PC-3 (cell line): Measurements from ENCODE around the gene ANKRD2. TPM values are rescaled to one million over a fixed set of nuclear protein-coding genes. Genes with fewer than 3 reads are reported as not detected.
"Not testable (repeated sequence)": the region's sequence is repeated elsewhere in the genome, so short reads cannot be mapped to it uniquely, and the experiment has no call there.

Experiments used
- ATAC-seq: fragments of 200-7000 bp; cut with Tn5 transposase; 2 replicates; pipeline ENCODE4 v1.9.1; 2020; ENCODE audit warnings: mild to moderate bottlenecking, moderate library complexity
- BruUV-seq: library from RNA; stranded (reverse); fragments of 400-500 nt; replicated peaks from 2 replicates; lab custom pipeline; 2021; lab: Mats Ljungman, UMichigan
- CTCF ChIA-PET: fragments of 300-600 bp; sonication (Branson Sonifier 250); formaldehyde crosslinking; loops from one replicate; lab custom pipeline; 2022; ENCODE audit warnings: antibody characterized with exemption; lab: Charles Lee
- POLR2A ChIA-PET: fragments of 300-600 bp; sonication (Branson Sonifier 250); formaldehyde crosslinking; loops from one replicate; lab custom pipeline; 2022; ENCODE audit warnings: antibody characterized with exemption; ENCODE audit not compliant: unreplicated experiment; lab: Charles Lee
- DNase-seq: peaks from one replicate; pipeline ENCODE4 v3.0.0-alpha.2; 2015
- H2AFZ ChIP-seq: fragments of 300-600 bp; sonication (generic); 2 replicates; pipeline ENCODE4 v1.6.0; 2016; ENCODE audit warnings: antibody characterized with exemption, low read length
- H3F3A ChIP-seq: fragments of 300-600 bp; sonication (generic); one replicate; pipeline ENCODE4 v1.6.0; 2017; ENCODE audit warnings: antibody characterized with exemption, low read length, control low read depth, mild to moderate bottlenecking; ENCODE audit not compliant: unreplicated experiment
- H3K27ac ChIP-seq: fragments of 300-600 bp; sonication (generic); 2 replicates; pipeline ENCODE4 v1.5.1; 2016; ENCODE audit warnings: mild to moderate bottlenecking, low read length
- H3K27me3 ChIP-seq: fragments of 300-600 bp; sonication (generic); 2 replicates; pipeline ENCODE4 v1.6.1; 2016; ENCODE audit warnings: low read length, mixed read lengths
- H3K36me3 ChIP-seq: fragments of 300-600 bp; sonication (generic); 2 replicates; pipeline ENCODE4 v1.6.1; 2016; ENCODE audit warnings: low read depth, mixed run types, low read length, mixed read lengths
- H3K4me1 ChIP-seq: fragments of 300-600 bp; sonication (generic); 2 replicates; pipeline ENCODE4 v1.5.1; 2016; ENCODE audit warnings: low read length; ENCODE audit not compliant: insufficient read depth
- H3K4me2 ChIP-seq: fragments of 300-600 bp; sonication (generic); 2 replicates; pipeline ENCODE4 v1.6.0; 2016; ENCODE audit warnings: low read length
- H3K4me3 ChIP-seq: fragments of 300-600 bp; sonication (generic); 2 replicates; pipeline ENCODE4 v1.5.1; 2016; ENCODE audit warnings: mild to moderate bottlenecking, low read length, mixed read lengths
- H3K79me2 ChIP-seq: fragments of 300-600 bp; sonication (generic); 2 replicates; pipeline ENCODE4 v1.6.1; 2017; ENCODE audit warnings: low read length, mixed read lengths
- H3K9ac ChIP-seq: fragments of 300-600 bp; sonication (generic); 2 replicates; pipeline ENCODE4 v1.6.0; 2016; ENCODE audit warnings: mild to moderate bottlenecking, low read length
- H3K9me2 ChIP-seq: fragments of 300-600 bp; sonication (generic); replicated peaks from 2 replicates; pipeline ENCODE4 v1.6.1; 2016; ENCODE audit warnings: mixed run types, low read length, mixed read lengths
- H3K9me3 ChIP-seq: fragments of 300-600 bp; sonication (generic); 2 replicates; pipeline ENCODE4 v1.6.1; 2016; ENCODE audit warnings: low read length, mixed read lengths
- H4K20me1 ChIP-seq: fragments of 300-600 bp; sonication (generic); 2 replicates; pipeline ENCODE4 v1.6.1; 2016; ENCODE audit warnings: low read length, mixed read lengths
- CTCF ChIP-seq: fragments of 300-600 bp; sonication (generic); conservative IDR thresholded peaks from 2 replicates; pipeline ENCODE4 v1.5.1; 2017; ENCODE audit warnings: antibody characterized with exemption, low read depth, mild to moderate bottlenecking, low read length
- EZH2 ChIP-seq: fragments of 300-600 bp; sonication (generic); IDR thresholded peaks from one replicate; pipeline ENCODE4 v1.6.1; 2017; ENCODE audit warnings: antibody characterized with exemption, mild to moderate bottlenecking, low read length; ENCODE audit not compliant: unreplicated experiment
- EZH2phosphoT487 ChIP-seq: fragments of 300-600 bp; sonication (generic); IDR thresholded peaks from 2 replicates; pipeline ENCODE4 v1.6.1; 2018; ENCODE audit warnings: mild to moderate bottlenecking, antibody characterized with exemption, low read length, borderline replicate concordance
- intact Hi-C: fragments of 100-400 bp; cut with micrococcal nuclease; formaldehyde crosslinking; loops from 2 replicates; pipeline ENCODE4 v1.9.0; 2023
- total RNA-seq: library from RNA; depleted of rRNA; stranded (reverse); fragments of >200 nt; gene quantifications from 2 replicates; pipeline ENCODE4 v1.2.3, GENCODE V29; 2014

ANKRD2 gene
- total RNA-seq, 1 experiment from 2014 or later, result 1.8 TPM

GRCh38 chr10:97525086-97525485 lies 47.5 kb upstream of the ANKRD2 start:
- Histone ChIP-seq H3K4me2 (no peak overlapping the region), H3K9me2 (no peaks in the 10 kb centered on the region), H3K4me1 (no peaks in the 10 kb centered on the region), H3F3A (no peaks in the 10 kb centered on the region), H3K27me3 (no peaks in the 10 kb centered on the region), H3K27ac (no peak overlapping the region), H3K4me3 (no peak overlapping the region), H3K9me3 (no peaks in the 10 kb centered on the region), H3K36me3 (no peaks in the 10 kb centered on the region), H3K9ac (no peak overlapping the region), H2AFZ (no peak overlapping the region), H3K79me2 (peaks cover 2% of the 10 kb centered on the region; the same call in 1 of the 2 replicates), H4K20me1 (no peaks in the 10 kb centered on the region)
- TF ChIP-seq CTCF, result no peak
- no peak for TF ChIP-seq EZH2phosphoT487
- no peak for TF ChIP-seq EZH2
- no TSS peak for BruUV-seq
- no peak for DNase-seq
- ATAC-seq, result no peak
- intact Hi-C loops, result no loop called here
- POLR2A ChIA-PET, result no interaction called here
- CTCF ChIA-PET, result no interaction called here

GRCh38 chr10:97525683-97526110 lies 46.9 kb upstream of the ANKRD2 start:
- H3K27ac ChIP-seq, result no peak overlapping the region
- H3K4me2 ChIP-seq, result no peak overlapping the region
- no peak overlapping the region for H3K9ac ChIP-seq
- POLR2A ChIA-PET, result no interaction called here
- no TSS peak for BruUV-seq
- H3K4me1 ChIP-seq, result no peaks in the 10 kb centered on the region
- H3K9me2 ChIP-seq, result no peaks in the 10 kb centered on the region
- H3K27me3 ChIP-seq, result no peaks in the 10 kb centered on the region
- H3K9me3 ChIP-seq, result no peaks in the 10 kb centered on the region
- TF ChIP-seq CTCF, result no peak
- no peaks in the 10 kb centered on the region for H3F3A ChIP-seq
- no peaks in the 10 kb centered on the region for H3K36me3 ChIP-seq
- CTCF ChIA-PET, result no interaction called here
- peak; percentile 42 for ATAC-seq
- H4K20me1 ChIP-seq, result no peaks in the 10 kb centered on the region
- H3K79me2 ChIP-seq, result no peaks in the 10 kb centered on the region
- H2AFZ ChIP-seq, result no peak overlapping the region
- DNase-seq, result no peak
- H3K4me3 ChIP-seq, result no peak overlapping the region
- intact Hi-C loops, result no loop called here

GRCh38 chr10:97528876-97529275 lies 43.7 kb upstream of the ANKRD2 start:
- H4K20me1 ChIP-seq, H3K9me3 ChIP-seq, H3K36me3 ChIP-seq, DNase-seq, ATAC-seq, H3K4me3 ChIP-seq, BruUV-seq, H3K4me2 ChIP-seq, H3F3A ChIP-seq, H3K27ac ChIP-seq, H3K4me1 ChIP-seq, H3K79me2 ChIP-seq, intact Hi-C loops, CTCF ChIA-PET, H2AFZ ChIP-seq, H3K9ac ChIP-seq, H3K27me3 ChIP-seq, H3K9me2 ChIP-seq, POLR2A ChIA-PET: not testable (repeated sequence)
